H9 (cell line): Measurements from ENCODE around the gene ANTXR2. TPM values are rescaled to one million over a fixed set of nuclear protein-coding genes. Genes with fewer than 3 reads are reported as not detected.

Experiments used
- DNase-seq: peaks from one replicate; pipeline ENCODE4 v3.0.0-alpha.2; 2017
- H2AFZ ChIP-seq: one replicate; pipeline ENCODE4 v1.6.1; 2013; ENCODE audit warnings: mild to moderate bottlenecking, low read length, control low read depth, moderate library complexity
- H2AK5ac ChIP-seq: 2 replicates; pipeline ENCODE4 v1.6.1; 2013; ENCODE audit warnings: low read length, control low read depth, mixed read lengths; ENCODE audit not compliant: insufficient read length
- H2BK120ac ChIP-seq: one replicate; pipeline ENCODE4 v1.6.1; 2013; ENCODE audit warnings: low read depth, mild to moderate bottlenecking, low read length, control low read depth, inconsistent platforms; ENCODE audit not compliant: poor library complexity, severe bottlenecking
- H2BK12ac ChIP-seq: 2 replicates; pipeline ENCODE4 v1.6.1; 2013; ENCODE audit warnings: low read length, control low read depth, mixed read lengths, low read depth; ENCODE audit not compliant: insufficient read length
- H2BK15ac ChIP-seq: 2 replicates; pipeline ENCODE4 v1.6.1; 2013; ENCODE audit warnings: low read depth, low read length, control low read depth
- H2BK20ac ChIP-seq: one replicate; pipeline ENCODE4 v1.6.1; 2013; ENCODE audit warnings: low read depth, mild to moderate bottlenecking, low read length, control low read depth, inconsistent platforms; ENCODE audit not compliant: poor library complexity, severe bottlenecking
- H2BK5ac ChIP-seq: 2 replicates; pipeline ENCODE4 v1.6.1; 2013; ENCODE audit warnings: low read length, control low read depth, mixed read lengths; ENCODE audit not compliant: insufficient read length
- H3K14ac ChIP-seq: 2 replicates; pipeline ENCODE4 v1.6.1; 2013; ENCODE audit warnings: low read length, control low read depth; ENCODE audit not compliant: insufficient read depth
- H3K18ac ChIP-seq: 2 replicates; pipeline ENCODE4 v1.6.1; 2013; ENCODE audit warnings: low read depth, mild to moderate bottlenecking, mixed read lengths, low read length, control low read depth; ENCODE audit not compliant: insufficient read length
- H3K23ac ChIP-seq: 2 replicates; pipeline ENCODE4 v1.6.1; 2013; ENCODE audit warnings: low read length, control low read depth, mixed read lengths, low read depth; ENCODE audit not compliant: insufficient read length
- H3K23me2 ChIP-seq: 2 replicates; pipeline ENCODE4 v1.6.1; 2013; ENCODE audit warnings: low read depth, mild to moderate bottlenecking, mixed read lengths, low read length, control low read depth; ENCODE audit not compliant: insufficient read length, poor library complexity, severe bottlenecking
- H3K27ac ChIP-seq: 2 replicates; pipeline ENCODE4 v1.5.1; 2013; ENCODE audit warnings: low read length, control low read depth, mixed read lengths, low read depth; ENCODE audit not compliant: insufficient read length
- H3K27me3 ChIP-seq: 2 replicates; pipeline ENCODE4 v1.6.1; 2013; ENCODE audit warnings: low read length, control low read depth, inconsistent platforms; ENCODE audit not compliant: insufficient read depth
- H3K4ac ChIP-seq: 2 replicates; pipeline ENCODE4 v1.6.1; 2013; ENCODE audit warnings: low read depth, mild to moderate bottlenecking, control low read depth, inconsistent platforms, low read length, moderate library complexity
- H3K4me1 ChIP-seq: 2 replicates; pipeline ENCODE4 v1.6.1; 2013; ENCODE audit warnings: low read length, control low read depth, inconsistent platforms; ENCODE audit not compliant: insufficient read depth
- H3K4me2 ChIP-seq: 2 replicates; pipeline ENCODE4 v1.6.1; 2013; ENCODE audit warnings: low read length, control low read depth, mixed read lengths; ENCODE audit not compliant: insufficient read length, insufficient read depth
- H3K56ac ChIP-seq: 2 replicates; pipeline ENCODE4 v1.6.1; 2013; ENCODE audit warnings: low read depth, mild to moderate bottlenecking, mixed read lengths, low read length, control low read depth; ENCODE audit not compliant: insufficient read length
- H3K79me1 ChIP-seq: 2 replicates; pipeline ENCODE4 v1.6.1; 2013; ENCODE audit warnings: low read depth, mild to moderate bottlenecking, moderate library complexity, low read length, control low read depth, inconsistent platforms; ENCODE audit not compliant: insufficient read depth, poor library complexity, severe bottlenecking
- H3K79me2 ChIP-seq: 2 replicates; pipeline ENCODE4 v1.6.1; 2013; ENCODE audit warnings: low read length, control low read depth, inconsistent platforms; ENCODE audit not compliant: insufficient read depth
- H3K9ac ChIP-seq: 2 replicates; pipeline ENCODE4 v1.6.1; 2013; ENCODE audit warnings: low read length, control low read depth, mixed read lengths; ENCODE audit not compliant: insufficient read length; ENCODE audit errors: extremely low read depth
- H3K9me3 ChIP-seq: one replicate; pipeline ENCODE4 v1.6.1; 2013; ENCODE audit warnings: low read depth, low read length, inconsistent platforms; ENCODE audit not compliant: control insufficient read depth
- H3T11ph ChIP-seq: one replicate; pipeline ENCODE4 v1.6.1; 2013; ENCODE audit warnings: mild to moderate bottlenecking, low read length, control low read depth, inconsistent platforms
- H4K20me1 ChIP-seq: one replicate; pipeline ENCODE4 v1.6.1; 2013; ENCODE audit not compliant: control insufficient read depth, insufficient read length, insufficient read depth
- H4K5ac ChIP-seq: 2 replicates; pipeline ENCODE4 v1.6.1; 2013; ENCODE audit warnings: low read depth, mild to moderate bottlenecking, mixed read lengths, low read length, control low read depth; ENCODE audit not compliant: insufficient read length
- H4K8ac ChIP-seq: replicated peaks from 2 replicates; pipeline ENCODE4 v1.6.1; 2013; ENCODE audit warnings: low read length, control low read depth, mixed read lengths, low read depth; ENCODE audit not compliant: insufficient read length
- H4K91ac ChIP-seq: 2 replicates; pipeline ENCODE4 v1.6.1; 2013; ENCODE audit warnings: low read depth, mild to moderate bottlenecking, moderate library complexity, mixed read lengths, low read length, control low read depth; ENCODE audit not compliant: insufficient read length
- H3K27ac Mint-ChIP-seq, 3 experiments: 2 replicates in 2 of 3; 3 replicates in 1 of 3; pipeline ENCODE4 v1.8.0; 2020 to 2021; ENCODE audit warnings: mixed read lengths in 3 of 3, mild to moderate bottlenecking in 1 of 3, moderate library complexity in 1 of 3
- H3K27me3 Mint-ChIP-seq: 2 replicates; pipeline ENCODE4 v1.8.0; 2021; ENCODE audit warnings: low read depth, mild to moderate bottlenecking, moderate library complexity, mixed read lengths
- H3K36me3 Mint-ChIP-seq, 3 experiments: 2 replicates in 2 of 3; 3 replicates in 1 of 3; pipeline ENCODE4 v1.8.0; 2020 to 2021; ENCODE audit warnings: low read depth in 3 of 3, mixed read lengths in 3 of 3; ENCODE audit not compliant: insufficient read depth in 1 of 3
- H3K4me1 Mint-ChIP-seq, 2 experiments: 2 replicates each; pipeline ENCODE4 v1.8.0; 2020; ENCODE audit warnings: mixed read lengths in 2 of 2
- H3K4me3 Mint-ChIP-seq, 2 experiments: 2 replicates in 1 of 2; 3 replicates in 1 of 2; pipeline ENCODE4 v1.8.0; 2020 to 2021; ENCODE audit warnings: mild to moderate bottlenecking in 2 of 2, mixed read lengths in 2 of 2, moderate library complexity in 1 of 2
- H3K9me3 Mint-ChIP-seq, 2 experiments: 2 replicates in 1 of 2; 3 replicates in 1 of 2; pipeline ENCODE4 v1.8.0; 2020; ENCODE audit warnings: mild to moderate bottlenecking in 2 of 2, mixed read lengths in 2 of 2, moderate library complexity in 1 of 2
- CTCF ChIP-seq: fragments of 200-600 bp; sonication (generic); conservative IDR thresholded peaks from 3 replicates; pipeline ENCODE4 v1.8.0; 2021; ENCODE audit warnings: antibody characterized with exemption, mild to moderate bottlenecking
- WGBS: extraction: QIAGEN DNeasy Blood & Tissue Kit; methylation state at CpG from one replicate; pipeline ENCODE4 v1.1.7; 2013; ENCODE audit warnings: missing lambda C conversion rate, low lambda C conversion rate, mixed read lengths; ENCODE audit not compliant: insufficient read length; ENCODE audit errors: extremely low coverage; 5-methylcytosine and 5-hydroxymethylcytosine counted together
- total RNA-seq: library from RNA; stranded (reverse); gene quantifications from 2 replicates; pipeline ENCODE4 v1.2.1, GENCODE V29; 2021

Gene ANTXR2
- total RNA-seq, 1 experiment from 2014 or later = 4.7 TPM

GRCh38 chr4:80062527-80062926 is 10.5 kb downstream of the ANTXR2 start:
- H2AK5ac ChIP-seq = no peak overlapping the region
- H2BK12ac ChIP-seq = no peak overlapping the region
- H3K23me2 ChIP-seq = no peaks in the 10 kb centered on the region
- H2BK5ac ChIP-seq = no peak overlapping the region
- Mint-ChIP-seq H3K27ac (no peak overlapping the region), H3K27me3 (no peaks in the 10 kb centered on the region), H3K9me3 (no peaks in the 10 kb centered on the region), H3K36me3 (no peaks in the 10 kb centered on the region), H3K4me3 (no peak overlapping the region), H3K4me1 (peaks cover 0 to 3% of the 10 kb centered on the region in 2 experiments; a peak in 1 of 4 replicates)
- no peak overlapping the region for H2BK120ac ChIP-seq
- H3K4me1 ChIP-seq = peaks cover 4% of the 10 kb centered on the region; the same call in 1 of the 2 replicates
- no CpG with 5 or more reads among the region's 3 CpGs for WGBS
- H3K9ac ChIP-seq = no peak overlapping the region
- no peak for DNase-seq
- no peak overlapping the region for H3K27ac ChIP-seq
- H3K23ac ChIP-seq = no peak overlapping the region
- H2BK20ac ChIP-seq = no peak overlapping the region
- TF ChIP-seq CTCF = no peak
- no peak overlapping the region for H3K18ac ChIP-seq
- H4K20me1 ChIP-seq = no peaks in the 10 kb centered on the region
- no peaks in the 10 kb centered on the region for H3K79me1 ChIP-seq
- no peak overlapping the region for H4K8ac ChIP-seq
- H3K56ac ChIP-seq = no peak overlapping the region
- H3K9me3 ChIP-seq = no peaks in the 10 kb centered on the region
- H4K91ac ChIP-seq = no peak overlapping the region
- H4K5ac ChIP-seq = no peak overlapping the region
- no peak overlapping the region for H2AFZ ChIP-seq
- H3K4me2 ChIP-seq = no peak overlapping the region
- H3T11ph ChIP-seq = no peak overlapping the region
- no peak overlapping the region for H3K4ac ChIP-seq
- H3K79me2 ChIP-seq = no peaks in the 10 kb centered on the region
- no peak overlapping the region for H2BK15ac ChIP-seq
- H3K14ac ChIP-seq = no peak overlapping the region
- H3K27me3 ChIP-seq = no peaks in the 10 kb centered on the region
